BJ (cell line): ENCODE data around the gene C1QL3. TPM values are rescaled to one million over a fixed set of nuclear protein-coding genes. Genes with fewer than 3 reads are reported as not detected.

ENCODE experiments used
- CTCF ChIA-PET: fragments of 350-600 bp; formaldehyde crosslinking; extraction: SDS; loops from one replicate; lab custom pipeline; 2021; ENCODE audit warnings: antibody characterized with exemption, inconsistent platforms; lab: Yijun Ruan, JAX
- POLR2A ChIA-PET: fragments of 300-600 bp; sonication (Branson Sonifier 250); formaldehyde crosslinking; extraction: SDS; loops from one replicate; lab custom pipeline; 2021; ENCODE audit warnings: antibody characterized with exemption; lab: Charles Lee
- DNase-seq: peaks from one replicate; pipeline ENCODE4 v3.0.0-alpha.2; 2011; ENCODE audit warnings: low read depth
- H3K27me3 ChIP-seq: 2 replicates; pipeline ENCODE4 v1.6.0; 2011; ENCODE audit warnings: low read length; ENCODE audit not compliant: control insufficient read depth, insufficient read depth
- H3K36me3 ChIP-seq: 2 replicates; pipeline ENCODE4 v1.5.1; 2011; ENCODE audit warnings: low read length; ENCODE audit not compliant: control insufficient read depth, insufficient read depth
- H3K4me3 ChIP-seq: 2 replicates; pipeline ENCODE4 v1.5.1; 2011; ENCODE audit warnings: low read depth, mild to moderate bottlenecking, control low read depth, low read length
- polyA plus RNA-seq: library from polyadenylated mRNA; depleted of rRNA; stranded (reverse); fragments of >200 nt; gene quantifications from 2 replicates; pipeline ENCODE4 v1.2.3, GENCODE V29; 2011
- TF ChIP-seq, protein P1 (sequence below): IDR thresholded peaks from 2 replicates; pipeline ENCODE4 v1.5.1; 2011; ENCODE audit warnings: low read depth, mild to moderate bottlenecking, control low read depth, inconsistent platforms, low read length, moderate library complexity; ENCODE audit not compliant: insufficient read depth

Gene C1QL3
- polyA plus RNA-seq, 1 experiment, result not detected

DNA sequence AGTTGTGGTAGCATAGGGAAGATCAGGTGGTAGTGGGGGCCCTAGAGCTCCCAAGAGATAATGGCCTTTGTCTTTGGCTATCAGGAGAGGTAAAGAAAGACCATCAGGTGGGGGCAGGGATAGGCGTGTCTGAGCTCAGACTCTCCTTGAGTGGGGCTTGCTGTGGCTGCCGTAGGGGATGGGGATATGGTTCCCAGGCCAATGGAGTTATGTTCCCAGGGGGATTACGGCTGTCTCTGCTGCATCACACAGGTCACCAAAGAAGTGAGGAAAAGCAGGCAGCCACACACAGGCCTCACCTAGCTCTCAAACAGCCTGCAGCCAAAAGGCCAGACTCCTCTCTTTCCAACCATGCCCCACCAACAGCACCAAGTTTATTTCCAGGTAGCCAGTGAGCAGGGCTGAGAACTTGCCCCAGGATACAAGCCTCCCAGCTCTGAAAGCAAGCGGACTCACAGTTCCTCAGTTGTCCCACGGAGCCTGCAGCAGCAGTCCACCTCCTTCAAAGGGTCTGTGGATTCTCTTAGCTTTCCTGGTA lies 37.6 kb upstream of the C1QL3 start:
- TF ChIP-seq, protein P1, sequence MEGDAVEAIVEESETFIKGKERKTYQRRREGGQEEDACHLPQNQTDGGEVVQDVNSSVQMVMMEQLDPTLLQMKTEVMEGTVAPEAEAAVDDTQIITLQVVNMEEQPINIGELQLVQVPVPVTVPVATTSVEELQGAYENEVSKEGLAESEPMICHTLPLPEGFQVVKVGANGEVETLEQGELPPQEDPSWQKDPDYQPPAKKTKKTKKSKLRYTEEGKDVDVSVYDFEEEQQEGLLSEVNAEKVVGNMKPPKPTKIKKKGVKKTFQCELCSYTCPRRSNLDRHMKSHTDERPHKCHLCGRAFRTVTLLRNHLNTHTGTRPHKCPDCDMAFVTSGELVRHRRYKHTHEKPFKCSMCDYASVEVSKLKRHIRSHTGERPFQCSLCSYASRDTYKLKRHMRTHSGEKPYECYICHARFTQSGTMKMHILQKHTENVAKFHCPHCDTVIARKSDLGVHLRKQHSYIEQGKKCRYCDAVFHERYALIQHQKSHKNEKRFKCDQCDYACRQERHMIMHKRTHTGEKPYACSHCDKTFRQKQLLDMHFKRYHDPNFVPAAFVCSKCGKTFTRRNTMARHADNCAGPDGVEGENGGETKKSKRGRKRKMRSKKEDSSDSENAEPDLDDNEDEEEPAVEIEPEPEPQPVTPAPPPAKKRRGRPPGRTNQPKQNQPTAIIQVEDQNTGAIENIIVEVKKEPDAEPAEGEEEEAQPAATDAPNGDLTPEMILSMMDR, result no peak
- Histone ChIP-seq H3K36me3 (no peaks in the 10 kb centered on the region), H3K4me3 (no peak overlapping the region), H3K27me3 (no peaks in the 10 kb centered on the region)
- ChIA-PET POLR2A (no interaction called here), CTCF (interaction anchor here (5.0 kb wide), 1 partner anchor 14 kb away, joined by 19 read pairs; no protein-coding TSS in a partner anchor)
- DNase-seq, result no peak

DNA sequence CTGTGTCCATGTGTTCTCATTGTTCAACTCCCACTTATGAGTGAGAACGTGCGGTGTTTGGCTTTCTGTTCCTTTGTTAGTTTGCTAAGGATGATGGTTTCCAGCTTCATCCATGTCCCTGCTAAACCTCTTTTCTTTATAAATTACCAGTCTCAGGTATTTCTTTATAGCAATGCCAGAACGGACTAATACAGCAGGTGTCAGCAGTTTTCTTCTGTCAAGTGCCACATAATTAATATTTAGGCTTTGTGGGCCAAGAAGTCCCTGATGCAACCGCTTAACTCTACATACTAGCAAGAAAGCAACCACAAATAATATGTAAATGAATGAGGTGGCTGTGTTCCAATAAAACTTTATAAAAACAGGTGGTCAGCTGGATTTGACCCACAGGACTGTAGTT lies 26.3 kb upstream of the C1QL3 start:
- Histone ChIP-seq H3K36me3 (no peaks in the 10 kb centered on the region), H3K27me3 (no peaks in the 10 kb centered on the region), H3K4me3 (no peak overlapping the region)
- ChIA-PET CTCF (no interaction called here), POLR2A (no interaction called here)
- TF ChIP-seq, protein P1, result no peak
- no peak for DNase-seq

DNA sequence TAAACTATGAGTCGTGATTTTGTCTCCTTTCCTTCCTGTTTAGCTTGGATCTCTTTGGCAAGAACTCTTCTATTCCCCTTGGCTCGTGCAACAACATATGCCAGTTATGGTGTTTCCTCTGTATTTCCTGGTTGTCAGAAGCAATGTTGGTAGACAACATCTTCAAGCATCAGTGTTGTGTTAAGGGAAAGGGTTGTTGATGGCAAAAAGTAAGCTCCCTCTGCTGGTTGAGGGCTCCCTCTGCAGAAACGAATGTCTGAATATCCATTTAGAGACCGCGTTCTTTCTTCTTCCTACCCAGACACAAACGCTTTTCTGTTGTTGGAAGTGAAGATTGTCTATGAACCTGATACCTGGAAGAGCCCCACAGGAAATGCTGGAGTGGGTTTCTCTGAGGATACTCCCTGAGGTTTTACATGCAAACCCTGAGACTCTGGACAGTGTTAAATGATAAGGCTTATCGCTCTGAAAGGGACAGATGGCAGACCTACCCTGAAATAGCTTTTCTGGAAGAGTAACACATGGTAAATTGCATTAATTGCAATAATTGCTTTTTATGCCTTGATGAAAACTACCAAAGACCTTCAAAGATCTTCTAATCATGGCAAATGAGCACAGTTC lies 23.5 kb upstream of the C1QL3 start:
- H3K36me3 ChIP-seq, result no peaks in the 10 kb centered on the region
- CTCF ChIA-PET, result interaction anchor here (0.6 to 2.6 kb wide), 10 partner anchors 13 to 1764 kb away, joined by 3 to 19 read pairs (median 4); no protein-coding TSS in a partner anchor
- DNase-seq, result no peak
- H3K27me3 ChIP-seq, result no peaks in the 10 kb centered on the region
- POLR2A ChIA-PET, result no interaction called here
- TF ChIP-seq, protein P1, result peak; percentile 78
- H3K4me3 ChIP-seq, result no peak overlapping the region

DNA sequence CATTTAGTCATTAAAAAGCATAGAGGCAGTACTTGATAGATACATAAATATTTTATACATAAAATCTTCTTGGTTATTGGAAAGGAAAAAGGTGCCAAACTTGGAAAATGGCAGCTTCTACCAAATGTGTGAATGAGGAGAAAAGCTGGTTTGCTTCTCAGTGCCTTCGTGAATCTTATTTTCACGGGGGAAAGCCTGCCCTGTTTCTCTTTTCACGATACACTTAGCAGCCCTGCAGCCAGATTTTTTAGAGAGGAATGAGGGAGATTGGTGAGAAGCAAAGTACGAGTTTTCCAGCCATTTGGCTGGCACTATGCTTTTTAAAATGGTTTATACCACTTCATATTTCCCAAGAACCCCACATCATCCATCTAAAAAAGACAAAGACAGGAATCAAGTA lies 22.9 kb upstream of the C1QL3 start:
- Histone ChIP-seq H3K4me3 (no peak overlapping the region), H3K27me3 (no peaks in the 10 kb centered on the region), H3K36me3 (no peaks in the 10 kb centered on the region)
- CTCF ChIA-PET, result interaction anchor here (1.1 to 2.6 kb wide), 9 partner anchors 13 to 1117 kb away, joined by 3 to 19 read pairs (median 4); no protein-coding TSS in a partner anchor
- TF ChIP-seq, protein P1, result no peak
- no peak for DNase-seq
- POLR2A ChIA-PET, result no interaction called here

DNA sequence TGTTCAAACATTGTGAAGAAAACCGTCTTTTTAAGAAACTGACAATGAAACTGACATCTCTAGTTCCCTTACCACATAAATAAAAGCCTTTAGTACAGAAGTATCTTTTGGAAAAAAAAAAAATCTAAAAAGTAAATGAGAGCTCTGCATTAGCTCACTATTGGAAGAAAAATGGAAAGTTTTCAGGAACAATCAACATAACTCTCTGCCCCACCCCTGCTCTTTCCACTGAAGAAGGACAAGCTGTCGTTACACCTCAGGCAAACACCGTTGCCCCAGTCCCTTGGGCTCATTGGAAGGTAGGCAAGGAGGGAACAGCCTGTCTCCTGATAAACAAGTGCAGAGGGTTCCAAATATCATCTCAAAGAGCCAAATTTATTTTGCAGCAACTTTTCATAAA lies 22.4 kb upstream of the C1QL3 start:
- Histone ChIP-seq H3K4me3 (no peak overlapping the region), H3K36me3 (no peaks in the 10 kb centered on the region), H3K27me3 (no peaks in the 10 kb centered on the region)
- ChIA-PET CTCF (interaction anchor here (0.6 to 2.6 kb wide), 3 partner anchors 16 to 34 kb away, joined by 3 to 19 read pairs (median 4); no protein-coding TSS in a partner anchor), POLR2A (no interaction called here)
- TF ChIP-seq, protein P1, result no peak
- no peak for DNase-seq
